Mesenchymal stem cell (in vitro differentiated cells and primary cell): ENCODE measurements around the gene FOXP1.

Source experiments
- DNase-seq: peaks from one replicate; pipeline ENCODE4 v3.0.0-alpha.2; 2013
- H2AFZ ChIP-seq: one replicate; pipeline ENCODE4 v1.6.1; 2013; ENCODE audit warnings: low read depth, mild to moderate bottlenecking, control low read depth, inconsistent platforms, low read length, moderate library complexity
- H2AK5ac ChIP-seq: 2 replicates; pipeline ENCODE4 v1.6.1; 2013; ENCODE audit warnings: low read length, moderate library complexity, mild to moderate bottlenecking, inconsistent platforms; ENCODE audit not compliant: severe bottlenecking
- H2BK120ac ChIP-seq: one replicate; pipeline ENCODE4 v1.6.1; 2013; ENCODE audit warnings: low read depth, mild to moderate bottlenecking, inconsistent platforms, low read length, moderate library complexity
- H2BK12ac ChIP-seq, 2 experiments: one replicate each; pipeline ENCODE4 v1.6.1; 2013; ENCODE audit warnings: inconsistent platforms in 2 of 2, low read length in 2 of 2, mild to moderate bottlenecking in 2 of 2, moderate library complexity in 2 of 2, control low read depth in 1 of 2
- H2BK15ac ChIP-seq: one replicate; pipeline ENCODE4 v1.6.1; 2013; ENCODE audit warnings: mild to moderate bottlenecking, low read depth, inconsistent platforms; ENCODE audit not compliant: poor library complexity, severe bottlenecking
- H2BK5ac ChIP-seq: 2 replicates; pipeline ENCODE4 v1.6.1; 2013; ENCODE audit warnings: low read depth, mild to moderate bottlenecking, low read length, control low read depth, inconsistent platforms; ENCODE audit not compliant: poor library complexity, severe bottlenecking
- H3K14ac ChIP-seq, 2 experiments: one replicate each; pipeline ENCODE4 v1.6.1; 2013; ENCODE audit warnings: inconsistent platforms in 2 of 2, low read length in 2 of 2, control low read depth in 1 of 2, mild to moderate bottlenecking in 1 of 2, moderate library complexity in 1 of 2
- H3K18ac ChIP-seq, 2 experiments: one replicate each; pipeline ENCODE4 v1.6.1; 2013; ENCODE audit warnings: inconsistent platforms in 2 of 2, low read length in 2 of 2, control low read depth in 1 of 2, low read depth in 1 of 2, mild to moderate bottlenecking in 1 of 2
- H3K23ac ChIP-seq, 2 experiments: one replicate each; pipeline ENCODE4 v1.6.1; 2013; ENCODE audit warnings: inconsistent platforms in 2 of 2, low read length in 2 of 2, mild to moderate bottlenecking in 2 of 2, moderate library complexity in 2 of 2, control low read depth in 1 of 2
- H3K27ac ChIP-seq: 2 replicates; pipeline ENCODE4 v1.5.1; 2013; ENCODE audit warnings: mild to moderate bottlenecking, moderate library complexity, low read length, control low read depth, inconsistent platforms; ENCODE audit not compliant: poor library complexity, severe bottlenecking
- H3K27me3 ChIP-seq, 2 experiments: 2 replicates each; pipeline versions ENCODE4 v1.6.1 to v1.7.0; 2013; ENCODE audit warnings: low read length in 2 of 2, mild to moderate bottlenecking in 2 of 2, moderate library complexity in 2 of 2, control low read depth in 1 of 2, inconsistent platforms in 1 of 2; ENCODE audit not compliant: control insufficient read depth in 1 of 2, insufficient read depth in 1 of 2
- H3K36me3 ChIP-seq, 2 experiments: 2 replicates each; pipeline versions ENCODE4 v1.6.1 to v1.7.0; 2013; ENCODE audit warnings: low read length in 2 of 2, control low read depth in 1 of 2, inconsistent platforms in 1 of 2, low read depth in 1 of 2, mild to moderate bottlenecking in 1 of 2; ENCODE audit not compliant: insufficient read depth in 2 of 2, control insufficient read depth in 1 of 2
- H3K4ac ChIP-seq, 2 experiments: one replicate each; pipeline ENCODE4 v1.6.1; 2013; ENCODE audit warnings: inconsistent platforms in 2 of 2, low read length in 2 of 2, mild to moderate bottlenecking in 2 of 2, moderate library complexity in 2 of 2, control low read depth in 1 of 2, low read depth in 1 of 2
- H3K4me1 ChIP-seq: 2 replicates; pipeline ENCODE4 v1.6.1; 2013; ENCODE audit warnings: low read depth, low read length, control low read depth; ENCODE audit not compliant: control insufficient read depth, insufficient read depth
- H3K4me2 ChIP-seq: 2 replicates; pipeline ENCODE4 v1.6.1; 2013; ENCODE audit warnings: low read length, mild to moderate bottlenecking, inconsistent platforms; ENCODE audit not compliant: poor library complexity, severe bottlenecking
- H3K4me3 ChIP-seq, 2 experiments: 2 replicates each; pipeline versions ENCODE4 v1.5.1 to v1.7.0; 2013; ENCODE audit warnings: low read length in 2 of 2, mild to moderate bottlenecking in 2 of 2, control low read depth in 1 of 2, low read depth in 1 of 2; ENCODE audit not compliant: insufficient read depth in 1 of 2
- H3K79me1 ChIP-seq: replicated peaks from 2 replicates; pipeline ENCODE4 v1.6.1; 2013; ENCODE audit warnings: mild to moderate bottlenecking, control low read depth, low read length, inconsistent platforms; ENCODE audit not compliant: poor library complexity, severe bottlenecking
- H3K9ac ChIP-seq: 2 replicates; pipeline ENCODE4 v1.7.0; 2013; ENCODE audit warnings: mild to moderate bottlenecking, low read length, moderate library complexity
- H3K9me3 ChIP-seq: 2 replicates; pipeline ENCODE4 v1.7.0; 2013; ENCODE audit warnings: mild to moderate bottlenecking, low read length; ENCODE audit not compliant: control insufficient read depth
- H4K8ac ChIP-seq: one replicate; pipeline ENCODE4 v1.6.1; 2013; ENCODE audit warnings: inconsistent platforms, mild to moderate bottlenecking, low read length, moderate library complexity
- H4K91ac ChIP-seq: one replicate; pipeline ENCODE4 v1.6.1; 2013; ENCODE audit warnings: mild to moderate bottlenecking, low read length, inconsistent platforms
- WGBS: methylation state at CpG from one replicate; pipeline ENCODE4 v1.1.7; 2013; ENCODE audit warnings: mixed read lengths; 5-methylcytosine and 5-hydroxymethylcytosine counted together

Gene FOXP1

GRCh38 chr3:71097557-71097956 lies 486.0 kb downstream of the FOXP1 start:
- no peak overlapping the region for H2BK120ac ChIP-seq
- H3K4me1 ChIP-seq, result peaks cover 5% of the 10 kb centered on the region
- H3K18ac ChIP-seq, result no peak overlapping the region
- H3K14ac ChIP-seq, result no peak overlapping the region
- H2BK5ac ChIP-seq, result no peak overlapping the region
- no peaks in the 10 kb centered on the region for H3K36me3 ChIP-seq
- WGBS, result 71% methylated on average over 3 of the region's 5 CpGs
- no peak for DNase-seq
- H4K91ac ChIP-seq, result no peak overlapping the region
- H4K8ac ChIP-seq, result no peak overlapping the region
- H2AK5ac ChIP-seq, result no peak overlapping the region
- peaks cover 38% of the 10 kb centered on the region for H3K79me1 ChIP-seq
- H3K27me3 ChIP-seq, result no peaks in the 10 kb centered on the region
- no peaks in the 10 kb centered on the region for H3K9me3 ChIP-seq
- H2AFZ ChIP-seq, result no peak overlapping the region
- H2BK12ac ChIP-seq, result no peak overlapping the region
- H3K27ac ChIP-seq, result no peak overlapping the region
- no peak overlapping the region for H3K23ac ChIP-seq
- H3K4me3 ChIP-seq, result no peak overlapping the region
- no peak overlapping the region for H3K9ac ChIP-seq
- H3K4ac ChIP-seq, result no peak overlapping the region
- H3K4me2 ChIP-seq, result no peak overlapping the region
- no peak overlapping the region for H2BK15ac ChIP-seq

- Histone ChIP-seq H2AFZ (no peak overlapping the region), H3K4me1 (peaks cover under 1% of the 10 kb centered on the region), H3K4me3 (no peak overlapping the region), H2BK15ac (no peak overlapping the region), H3K9ac (no peak overlapping the region), H4K8ac (no peak overlapping the region), H3K9me3 (no peaks in the 10 kb centered on the region), H2BK12ac (no peak overlapping the region), H3K4ac (no peak overlapping the region), H2BK120ac (no peak overlapping the region), H3K14ac (no peak overlapping the region), H3K18ac (no peak overlapping the region), H3K27ac (no peak overlapping the region), H3K4me2 (no peak overlapping the region), H2BK5ac (no peak overlapping the region), H3K27me3 (no peaks in the 10 kb centered on the region), H3K36me3 (peaks cover 0 to 4% of the 10 kb centered on the region in 2 experiments), H4K91ac (no peak overlapping the region), H3K79me1 (peaks cover 35% of the 10 kb centered on the region), H3K23ac (no peak overlapping the region), H2AK5ac (no peak overlapping the region)
- DNase-seq, result no peak
- 100% methylated on average over 1 of the region's 1 CpG for WGBS
Measured at GRCh38 chr3:71095511-71096291, 487.8 kb downstream of the FOXP1 start.

- Histone ChIP-seq H3K23ac (no peak overlapping the region), H2AFZ (no peak overlapping the region), H3K14ac (no peak overlapping the region), H3K79me1 (peaks cover 34% of the 10 kb centered on the region), H2BK5ac (no peak overlapping the region), H2BK120ac (no peak overlapping the region), H3K4ac (no peak overlapping the region), H4K91ac (no peak overlapping the region), H3K9me3 (no peaks in the 10 kb centered on the region), H3K4me3 (no peak overlapping the region), H4K8ac (no peak overlapping the region), H3K18ac (peak overlapping the region in 1 of 2 experiments; percentile 24), H3K36me3 (peaks cover 0 to 4% of the 10 kb centered on the region in 2 experiments), H3K4me1 (no peaks in the 10 kb centered on the region), H3K9ac (no peak overlapping the region), H2BK12ac (no peak overlapping the region), H2BK15ac (no peak overlapping the region), H3K27ac (no peak overlapping the region), H3K4me2 (no peak overlapping the region), H3K27me3 (no peaks in the 10 kb centered on the region), H2AK5ac (no peak overlapping the region)
- no peak for DNase-seq
- WGBS, result 97% methylated on average over 5 of the region's 5 CpGs
Measured at GRCh38 chr3:71094658-71095209, 488.8 kb downstream of the FOXP1 start.

GRCh38 chr3:71092665-71093064 lies 490.9 kb downstream of the FOXP1 start:
- Histone ChIP-seq H3K27me3 (no peaks in the 10 kb centered on the region), H2AK5ac (no peak overlapping the region), H3K4me2 (no peak overlapping the region), H3K9me3 (no peaks in the 10 kb centered on the region), H3K14ac (no peak overlapping the region), H3K18ac (no peak overlapping the region), H3K23ac (no peak overlapping the region), H3K79me1 (peaks cover 36% of the 10 kb centered on the region), H3K4me1 (peaks cover 3% of the 10 kb centered on the region), H2BK5ac (no peak overlapping the region), H2BK12ac (no peak overlapping the region), H3K9ac (no peak overlapping the region), H3K27ac (no peak overlapping the region), H3K36me3 (peaks cover 0 to 4% of the 10 kb centered on the region in 2 experiments), H2BK120ac (no peak overlapping the region), H4K8ac (no peak overlapping the region), H2BK15ac (no peak overlapping the region), H2AFZ (no peak overlapping the region), H3K4me3 (no peak overlapping the region), H4K91ac (no peak overlapping the region), H3K4ac (no peak overlapping the region)
- whole genome bisulfite sequencing, result 90% methylated on average over 3 of the region's 4 CpGs
- DNase-seq, result no peak
